Left kidney (tissue), 2 donors: Measurements from ENCODE around the gene PTH1R. TPM values are rescaled to one million over a fixed set of nuclear protein-coding genes. Genes with fewer than 3 reads are reported as not detected.
A peak's percentile ranks its signal among the peaks of the same experiment; 100 is the strongest.

Experiments
- DNase-seq: peaks from one replicate; pipeline ENCODE4 v3.0.0-alpha.2; 2013
- polyA plus RNA-seq: library from polyadenylated mRNA; unstranded; fragments of 120-200 nt; gene quantifications from one replicate; pipeline ENCODE4 v1.2.1, GENCODE V29; 2013; ENCODE audit not compliant: insufficient read length

The PTH1R gene
- polyA plus RNA-seq, 1 donor: 178 TPM

DNA sequence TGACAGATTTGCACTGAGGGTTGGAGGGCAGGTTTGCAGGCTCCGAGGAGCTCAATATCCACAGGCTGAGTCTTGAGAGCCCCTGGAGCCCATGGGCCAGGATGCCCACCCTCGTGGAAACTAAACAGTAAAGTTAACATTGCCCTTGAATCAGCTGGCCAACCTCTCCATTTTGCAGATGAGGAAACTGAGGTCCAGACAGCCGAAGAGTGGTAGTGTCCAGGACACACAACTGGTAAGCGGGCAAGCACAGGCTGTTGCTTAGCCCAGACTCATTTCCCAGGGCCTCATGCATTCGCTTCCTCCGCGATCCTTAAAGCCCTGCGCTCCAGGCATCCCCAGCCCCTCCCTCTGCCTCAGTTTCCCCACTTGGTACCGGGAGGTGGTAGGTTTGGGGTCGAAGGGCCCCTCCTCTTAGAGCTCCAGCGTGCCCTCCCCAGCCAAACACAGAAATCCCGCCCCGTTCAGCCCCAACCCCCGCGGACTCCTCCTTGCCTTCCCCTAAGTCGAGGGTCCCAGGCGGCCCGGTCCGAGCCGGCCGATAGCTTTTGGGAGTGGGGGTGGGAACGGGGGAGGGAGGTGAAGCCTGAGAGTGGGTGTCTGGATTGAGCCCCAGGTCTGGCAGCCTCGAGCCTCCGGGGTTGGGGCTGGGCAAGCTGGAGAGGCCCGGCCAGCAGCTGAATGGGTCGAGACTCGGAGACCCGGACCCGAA lies 3.5 kb downstream of the PTH1R start:
- DNase-seq: no peak

DNA sequence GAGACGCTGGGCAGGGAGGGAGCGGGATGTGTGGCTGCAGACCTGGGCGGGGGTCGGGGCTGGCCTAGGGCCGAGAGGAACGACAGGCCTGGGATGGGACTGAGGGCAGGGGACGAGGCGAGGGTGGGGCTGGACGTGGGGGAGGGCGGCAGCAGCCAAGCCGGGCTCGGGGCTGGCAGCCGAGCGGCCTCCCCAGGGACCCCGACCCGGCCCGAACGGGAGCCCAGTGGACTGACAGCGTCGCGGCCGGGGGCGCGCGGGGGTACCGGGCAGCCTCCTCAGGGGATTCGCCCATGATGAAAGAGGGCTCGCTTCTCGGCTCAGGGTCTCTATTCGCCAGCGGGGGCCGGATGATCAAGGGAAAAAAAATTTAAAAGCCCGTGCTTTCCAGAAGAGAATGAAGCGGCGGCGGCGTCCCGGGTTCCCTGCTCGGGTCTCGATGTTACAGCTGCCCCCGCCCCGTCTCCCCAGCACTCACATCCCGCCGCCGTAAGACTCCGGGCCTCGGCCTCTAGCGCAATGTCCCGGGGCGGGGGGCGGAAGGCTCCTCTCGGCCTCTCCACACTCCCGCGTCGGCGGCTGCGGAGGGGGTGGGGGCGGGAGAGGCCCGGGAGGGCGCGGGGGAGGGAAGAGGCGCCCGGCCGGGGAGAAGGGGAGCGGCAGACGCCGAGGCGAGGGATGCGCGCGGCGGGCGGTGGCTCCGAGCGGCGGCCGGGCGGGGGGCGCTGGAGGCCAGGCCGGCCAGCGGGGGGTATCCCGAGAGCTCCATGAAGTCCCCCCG lies 4.3 kb downstream of the PTH1R start:
- peak; percentile 48 for DNase-seq

DNA sequence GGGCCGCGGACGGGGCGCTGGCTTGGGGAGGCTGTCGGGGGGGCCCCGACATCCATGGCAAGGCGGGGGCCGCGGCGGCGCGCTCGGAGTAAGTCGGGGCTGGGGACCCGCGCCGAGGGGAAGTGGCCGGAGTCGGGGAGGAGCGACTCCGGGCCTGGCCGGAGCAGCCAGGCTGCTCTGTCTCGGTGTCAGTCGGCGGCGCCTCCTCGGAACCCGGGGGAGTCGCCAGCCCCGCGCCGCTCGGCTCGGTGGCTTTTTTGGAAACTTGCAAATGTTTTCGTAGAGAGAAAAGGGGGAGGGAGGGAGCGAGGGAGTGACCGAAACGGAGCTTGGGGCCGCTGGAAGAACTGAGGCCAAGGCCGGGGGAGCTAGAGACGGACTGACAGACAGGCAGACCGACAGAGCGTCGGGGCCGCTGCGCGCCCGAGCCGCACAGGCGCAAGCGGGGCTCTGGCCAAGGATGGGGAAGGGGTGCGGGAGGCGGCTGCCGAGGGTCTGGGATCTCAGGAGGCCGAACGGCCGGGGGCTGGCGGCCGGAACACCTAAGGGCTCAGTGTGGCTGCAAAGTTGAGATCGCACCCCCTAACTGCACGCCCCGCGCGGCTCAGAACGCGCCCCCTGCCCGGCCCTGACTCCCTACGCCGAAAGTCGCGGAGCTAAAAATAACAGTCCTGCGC lies 5.0 kb downstream of the PTH1R start:
- DNase-seq: peak; percentile 51

DNA sequence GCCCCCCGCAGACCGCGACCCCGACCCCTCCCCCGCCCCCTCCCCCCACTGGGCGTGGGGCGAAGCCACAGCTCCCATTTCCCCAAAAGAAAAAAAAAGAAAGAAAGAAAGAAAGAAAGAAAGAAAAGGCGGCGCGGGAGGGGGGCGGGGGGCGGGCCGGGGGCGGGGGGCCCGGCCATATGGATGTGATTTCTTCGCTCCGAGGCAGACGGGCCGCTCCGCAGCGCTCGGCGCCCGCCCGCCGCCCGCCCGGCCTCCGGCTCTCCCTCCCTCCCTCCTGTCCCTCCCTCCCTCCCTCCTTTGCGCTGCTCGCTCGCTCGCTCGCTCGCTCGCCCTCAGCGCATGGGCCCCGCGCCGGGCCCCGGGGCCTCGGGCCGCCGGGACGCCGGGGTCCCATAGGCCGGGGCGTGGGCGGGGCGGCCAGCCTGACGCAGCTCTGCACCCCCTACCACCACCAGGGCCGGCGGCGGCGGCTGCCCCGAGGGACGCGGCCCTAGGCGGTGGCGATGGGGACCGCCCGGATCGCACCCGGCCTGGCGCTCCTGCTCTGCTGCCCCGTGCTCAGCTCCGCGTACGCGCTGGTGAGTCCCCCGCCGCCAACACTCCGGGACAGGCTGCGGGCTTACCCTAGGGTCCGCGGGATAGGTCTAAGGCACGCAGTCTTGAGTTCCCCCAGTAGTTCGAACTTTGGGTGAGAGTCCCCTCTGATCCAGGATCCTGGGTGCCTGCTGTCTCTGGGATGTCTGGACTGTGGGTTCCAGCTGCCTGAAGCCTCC lies 5.7 kb downstream of the PTH1R start:
- no peak for DNase-seq

DNA sequence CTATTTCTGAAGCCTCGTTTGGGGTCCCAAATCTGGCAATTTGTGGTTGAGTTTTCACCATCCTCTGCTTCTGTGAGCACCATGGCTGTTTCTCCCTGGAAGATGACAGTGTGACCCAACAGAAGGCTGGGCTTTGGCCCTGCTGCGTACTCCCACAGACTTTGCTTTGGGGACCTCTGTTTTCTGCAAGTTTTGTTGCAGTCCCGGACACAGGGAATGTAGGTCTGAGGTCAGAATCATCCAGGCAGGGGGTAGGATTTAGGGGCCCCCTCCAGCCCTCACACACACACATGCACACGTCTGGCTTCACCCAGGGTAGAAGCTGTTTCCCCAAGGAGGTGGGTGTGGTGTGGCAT lies 6.3 kb downstream of the PTH1R start:
- DNase-seq: no peak

DNA sequence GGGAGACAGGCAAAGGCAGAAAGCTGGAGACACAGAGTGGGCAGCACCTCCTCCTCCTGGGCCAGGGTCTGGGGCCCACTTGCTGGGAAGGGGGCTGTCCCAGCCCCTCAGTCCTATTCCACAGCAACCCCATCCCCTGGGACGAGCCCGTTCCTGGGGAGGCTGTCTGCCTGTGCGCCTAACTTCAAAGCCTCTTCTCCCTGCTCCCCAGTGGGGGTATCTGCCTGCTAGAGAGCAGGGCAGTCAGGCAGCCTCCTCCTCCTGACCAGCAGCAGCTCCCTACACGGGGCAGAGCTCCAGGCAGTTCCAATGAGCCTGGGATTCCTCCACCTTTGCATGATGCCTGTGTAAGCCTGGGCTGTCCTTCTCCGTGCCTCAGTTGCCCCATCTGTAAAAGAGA lies 6.9 kb downstream of the PTH1R start:
- no peak for DNase-seq

DNA sequence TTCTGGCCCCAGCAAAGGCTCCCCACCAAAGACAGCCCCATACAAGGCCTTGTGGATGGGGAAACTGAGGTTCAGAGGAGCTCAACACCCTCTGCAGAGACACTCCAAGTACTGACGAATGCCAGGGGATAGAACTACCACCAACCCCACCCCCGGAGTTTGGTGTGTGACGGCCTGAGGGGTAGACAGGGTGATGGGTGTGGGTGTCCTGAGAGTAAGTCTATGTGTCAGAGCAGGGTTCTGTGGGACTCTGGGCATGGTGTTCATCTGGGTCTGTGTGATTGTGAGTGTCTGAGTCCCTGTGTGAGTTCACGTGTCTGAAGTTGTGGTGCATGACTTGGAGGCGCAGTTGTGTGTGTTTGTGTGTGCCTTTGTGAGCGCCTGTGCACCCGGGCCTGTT lies 7.4 kb downstream of the PTH1R start:
- no peak for DNase-seq

DNA sequence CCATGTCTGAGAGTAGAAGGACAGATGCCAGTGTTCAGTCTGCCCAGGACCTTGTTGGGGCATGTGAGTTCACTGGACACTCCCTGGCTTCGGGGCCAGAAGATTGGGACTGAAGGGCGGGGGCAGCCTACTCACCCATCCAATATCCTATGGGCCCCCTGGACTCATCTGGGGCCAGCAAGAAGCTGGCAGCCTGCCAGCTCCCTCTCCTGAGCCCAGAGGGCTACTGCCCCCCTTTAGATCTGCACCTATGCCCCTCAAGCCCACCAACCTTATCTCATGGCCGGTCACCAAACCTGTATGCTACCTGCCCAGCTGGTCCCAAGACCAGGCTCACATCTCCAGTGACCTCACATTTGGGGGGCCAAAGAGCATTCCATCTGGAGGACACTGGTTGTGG lies 8.1 kb downstream of the PTH1R start:
- DNase-seq: no peak

DNA sequence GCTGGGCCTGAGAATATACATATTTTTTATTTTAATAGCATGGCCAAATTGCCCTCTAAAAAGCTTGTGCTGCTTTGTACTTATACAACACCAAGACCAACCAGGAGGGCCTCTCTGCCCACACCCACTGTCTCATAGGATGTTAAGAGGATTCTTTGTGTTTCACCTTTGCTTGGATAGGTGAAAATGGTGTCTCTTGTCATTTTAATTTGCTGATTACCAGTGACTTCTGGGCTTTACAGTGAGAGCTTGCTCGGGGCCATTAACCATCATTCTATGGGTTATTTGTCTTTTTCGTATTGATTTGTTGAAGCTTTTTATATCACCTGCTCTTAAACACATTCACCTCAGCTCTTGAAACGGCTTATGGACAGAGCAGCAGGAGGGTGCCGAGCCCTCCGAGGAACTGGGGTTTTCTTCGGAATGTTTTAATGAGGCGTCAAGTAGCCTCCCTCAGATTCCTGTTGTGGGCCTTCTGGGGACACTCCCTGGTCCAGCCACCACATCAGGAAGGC lies 10.5 kb downstream of the PTH1R start:
- no peak for DNase-seq

DNA sequence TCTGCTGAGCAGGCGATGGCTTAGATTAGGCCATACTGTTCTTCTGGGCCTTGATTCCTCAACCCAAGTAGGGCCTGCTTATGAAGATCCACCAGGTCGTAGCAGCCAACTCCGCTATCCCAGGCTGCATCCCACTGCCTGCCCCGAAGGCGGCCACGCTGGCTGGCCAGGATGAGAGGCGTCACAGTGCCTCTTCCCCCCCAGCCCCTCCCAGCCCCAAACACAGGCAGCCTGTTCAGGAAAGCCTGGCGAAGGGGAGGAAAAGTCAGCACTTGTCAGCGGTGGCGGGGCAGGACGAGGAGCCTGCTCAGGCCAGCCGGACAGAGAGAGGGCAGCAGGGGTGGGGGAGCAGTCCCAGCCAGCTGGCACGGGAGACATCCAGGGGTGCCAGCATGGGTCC lies 11.2 kb downstream of the PTH1R start:
- DNase-seq: no peak

DNA sequence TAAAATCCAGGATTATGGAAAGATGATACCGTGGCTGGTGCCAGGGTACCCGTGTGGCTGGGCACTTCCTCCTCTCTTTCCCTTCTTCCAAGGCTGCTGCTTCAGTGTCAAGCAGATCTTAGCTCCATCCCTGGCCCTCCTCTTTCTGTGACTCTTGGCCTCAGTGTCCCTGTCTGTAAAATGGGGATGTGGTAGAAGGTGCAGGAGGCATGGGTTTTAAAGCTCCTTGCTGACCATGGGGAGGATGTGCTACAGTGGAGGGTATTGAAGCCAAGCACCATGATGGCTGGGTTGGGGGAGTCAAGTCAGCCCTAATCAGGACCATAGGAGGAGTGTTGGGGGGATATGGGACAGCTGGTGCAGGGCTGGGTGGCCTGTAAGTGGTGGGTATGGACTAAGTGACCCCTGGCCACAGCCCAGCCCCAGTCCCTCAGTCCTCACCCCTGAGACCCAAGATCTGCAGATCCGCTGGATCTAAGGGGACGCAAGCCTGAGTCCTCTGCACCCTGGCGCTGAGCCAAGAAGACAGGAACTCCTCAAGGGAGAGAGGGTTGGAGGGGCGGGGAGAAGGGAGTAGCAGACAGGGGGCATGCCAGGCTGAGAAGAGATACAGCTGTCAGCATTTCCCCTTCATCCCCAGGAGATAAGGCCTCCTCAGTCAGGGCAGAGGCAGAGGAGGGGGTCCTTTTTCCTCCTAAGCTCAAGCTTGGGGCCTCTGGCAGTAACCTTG lies 12.0 kb downstream of the PTH1R start:
- no peak for DNase-seq

DNA sequence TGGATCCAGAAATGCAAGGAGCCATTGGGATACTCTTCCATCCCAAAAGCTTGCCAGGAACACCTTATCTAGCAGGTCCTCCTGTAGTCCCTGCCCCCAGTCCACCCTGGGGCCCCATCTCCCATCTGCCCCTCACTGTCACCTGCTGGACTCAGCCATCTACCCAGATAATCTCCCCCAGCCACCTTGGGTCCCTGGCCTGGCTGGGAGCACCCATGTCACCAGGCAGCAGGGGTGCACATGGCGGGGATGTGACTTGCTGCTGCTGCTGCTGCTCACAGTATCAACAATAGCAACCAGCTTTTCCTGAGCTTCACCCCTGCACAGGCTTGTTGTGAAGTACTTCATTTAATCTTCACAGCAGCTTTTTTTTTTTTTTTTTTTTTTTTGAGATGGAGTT lies 12.6 kb downstream of the PTH1R start:
- no peak for DNase-seq

DNA sequence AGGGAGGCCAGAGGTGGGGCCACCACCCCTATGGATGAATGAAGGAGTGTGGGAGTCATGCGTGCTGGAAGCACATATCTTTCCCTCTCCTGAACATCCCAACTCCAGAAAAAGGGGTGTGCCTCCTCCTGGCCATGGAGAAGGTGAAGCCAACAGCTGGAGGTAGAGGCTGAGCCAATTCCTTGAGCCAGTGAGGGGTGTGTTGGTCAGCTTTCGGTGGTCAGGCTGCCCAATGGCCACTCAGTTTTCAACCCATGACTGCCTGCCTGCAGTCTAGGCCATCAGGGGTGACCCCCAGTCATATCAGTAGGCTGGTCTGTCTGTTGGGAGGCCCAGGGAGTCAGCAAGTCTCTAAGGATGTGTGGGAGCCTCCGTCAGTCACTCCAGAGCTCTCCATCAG lies 13.6 kb downstream of the PTH1R start:
- no peak for DNase-seq

DNA sequence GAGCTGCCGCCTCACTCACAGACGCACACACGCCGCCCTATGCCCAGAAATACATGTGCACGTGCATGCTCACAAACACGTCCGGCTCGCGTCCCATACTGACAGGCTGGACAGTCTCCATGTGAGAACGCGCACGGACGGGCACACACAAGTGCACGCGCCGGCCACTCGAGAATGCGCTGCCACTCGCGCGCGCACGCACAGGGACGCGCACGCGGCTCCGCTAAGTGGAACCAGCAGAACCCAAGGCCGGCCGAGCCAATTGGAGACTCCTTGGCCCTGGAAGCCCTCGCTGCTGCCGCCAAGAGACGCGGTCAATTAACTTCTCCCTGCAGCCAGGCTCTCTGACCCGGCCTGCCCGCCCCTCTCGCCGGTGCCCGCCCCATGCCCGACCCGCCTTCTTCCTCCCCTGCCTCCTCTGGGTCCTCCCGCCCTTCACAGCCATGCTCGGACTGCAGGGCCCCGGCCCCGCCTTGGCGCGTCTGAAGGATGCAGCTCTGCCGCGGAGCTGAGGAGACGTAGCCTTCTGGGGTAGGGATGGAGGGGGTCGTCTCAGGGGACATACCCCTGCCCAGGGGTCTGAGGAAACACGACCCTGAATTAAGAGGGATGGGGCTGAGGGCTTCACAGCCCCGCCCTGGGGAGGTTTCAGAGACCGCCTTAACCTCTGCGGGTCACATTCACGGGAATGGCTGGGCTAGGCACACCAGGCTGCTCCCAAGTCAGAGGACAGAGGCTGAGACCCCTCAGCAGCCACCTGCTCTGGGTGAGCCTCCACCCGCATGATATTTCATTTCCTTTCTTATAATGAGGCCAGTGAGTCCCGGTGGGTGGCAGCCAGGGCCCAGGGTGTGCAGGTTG lies 15.0 kb downstream of the PTH1R start:
- peak; percentile 76 for DNase-seq

DNA sequence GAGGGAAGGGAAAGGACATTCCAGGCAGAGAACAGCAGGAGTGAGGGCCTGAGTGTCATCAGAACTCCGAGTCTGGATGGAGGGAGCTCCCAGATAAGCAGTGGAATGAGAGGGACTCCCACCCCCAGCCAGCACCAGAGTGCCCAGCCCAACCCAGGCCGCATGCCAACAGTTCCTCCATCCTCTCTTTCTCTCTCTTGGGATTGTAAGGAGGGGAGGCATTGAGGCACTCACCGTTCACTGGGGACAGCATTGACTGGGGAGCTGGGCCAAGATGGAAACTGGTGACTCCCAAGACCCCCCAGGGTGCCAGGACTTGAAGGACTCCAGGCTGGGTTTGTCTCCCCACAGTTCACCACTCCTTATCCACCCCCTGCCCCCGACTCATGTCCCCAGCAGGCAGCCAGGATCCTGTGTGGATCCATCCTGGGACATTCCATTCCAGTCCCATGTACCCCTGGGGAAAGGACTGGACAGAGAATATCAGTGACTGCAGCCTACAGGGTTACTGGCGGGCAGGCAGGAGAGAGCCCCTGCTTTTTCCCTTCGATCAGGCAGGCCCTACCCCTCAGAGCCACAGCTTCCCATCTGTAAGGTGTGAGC lies 15.7 kb downstream of the PTH1R start:
- DNase-seq: no peak

DNA sequence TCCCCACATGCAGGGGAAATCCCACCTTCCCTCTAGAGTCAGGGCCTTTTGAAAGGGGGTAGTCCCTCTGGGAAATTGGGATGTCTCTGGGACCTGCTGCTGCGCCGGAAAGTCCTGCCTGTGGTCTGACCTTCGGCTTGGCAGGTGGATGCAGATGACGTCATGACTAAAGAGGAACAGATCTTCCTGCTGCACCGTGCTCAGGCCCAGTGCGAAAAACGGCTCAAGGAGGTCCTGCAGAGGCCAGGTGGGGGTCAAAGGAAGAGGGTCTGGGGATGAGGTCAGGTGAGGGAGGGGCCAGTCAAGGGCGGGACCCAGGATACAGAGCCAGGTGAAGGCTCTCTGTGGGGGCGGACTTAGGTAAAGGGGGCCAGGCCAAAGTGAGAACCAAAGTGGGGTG lies 16.2 kb downstream of the PTH1R start:
- DNase-seq: no peak

DNA sequence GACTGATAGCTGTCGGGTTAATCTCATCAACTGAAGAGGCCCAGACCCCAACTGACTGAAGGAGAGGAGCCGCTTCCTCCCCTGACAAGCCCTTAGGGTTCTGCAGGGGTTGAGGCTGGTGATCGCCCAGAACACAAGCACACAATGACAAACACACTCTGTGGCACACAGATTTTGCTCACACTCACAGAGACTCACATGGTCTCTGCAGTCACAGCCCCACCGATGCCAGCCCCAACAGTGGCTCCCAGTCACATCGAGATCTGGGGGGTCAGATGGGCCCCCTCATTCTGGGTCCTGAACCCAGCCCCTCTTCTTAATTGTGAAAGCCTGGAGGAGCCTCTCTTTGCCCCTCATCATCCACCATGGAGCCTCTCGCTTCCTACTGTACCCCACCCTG lies 16.7 kb downstream of the PTH1R start:
- no peak for DNase-seq

DNA sequence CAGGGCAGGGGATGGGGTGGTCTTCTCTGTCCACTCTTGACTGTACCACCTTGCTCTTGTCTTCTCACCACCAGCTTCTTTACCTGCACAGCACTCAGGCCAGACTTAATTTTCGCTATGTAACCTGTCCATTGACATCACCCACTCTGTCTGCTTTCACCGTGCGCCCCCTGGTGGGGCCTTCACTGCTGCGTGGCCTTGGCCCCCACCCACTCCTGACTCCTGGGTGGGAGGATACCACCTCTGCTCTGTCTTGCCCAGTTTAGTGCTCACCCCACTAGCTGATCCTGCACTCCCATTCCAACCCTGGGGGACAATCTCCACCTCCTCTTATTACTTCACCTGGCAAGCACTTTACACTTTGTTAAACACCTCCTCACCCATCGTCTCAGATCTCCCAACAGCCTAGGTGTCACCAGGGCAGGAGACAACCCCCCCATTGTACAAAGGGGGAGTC lies 17.7 kb downstream of the PTH1R start:
- no peak for DNase-seq

DNA sequence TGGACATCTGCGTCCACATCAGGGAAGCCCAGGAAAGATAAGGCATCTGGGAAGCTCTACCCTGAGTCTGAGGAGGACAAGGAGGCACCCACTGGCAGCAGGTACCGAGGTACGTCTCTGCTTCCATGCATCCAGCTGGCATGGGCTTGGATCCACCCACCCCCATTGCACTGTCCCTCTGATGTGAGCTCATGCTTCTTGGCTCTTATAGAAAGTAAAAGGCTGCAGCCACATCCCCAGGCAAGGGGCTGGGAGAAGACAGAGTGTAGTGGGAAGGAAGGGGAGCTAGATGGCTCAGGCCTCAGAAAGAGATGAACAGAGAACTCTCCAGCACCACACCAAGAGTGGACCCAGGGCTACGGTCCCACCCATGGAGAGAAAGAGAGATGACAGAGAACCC lies 18.2 kb downstream of the PTH1R start:
- no peak for DNase-seq

DNA sequence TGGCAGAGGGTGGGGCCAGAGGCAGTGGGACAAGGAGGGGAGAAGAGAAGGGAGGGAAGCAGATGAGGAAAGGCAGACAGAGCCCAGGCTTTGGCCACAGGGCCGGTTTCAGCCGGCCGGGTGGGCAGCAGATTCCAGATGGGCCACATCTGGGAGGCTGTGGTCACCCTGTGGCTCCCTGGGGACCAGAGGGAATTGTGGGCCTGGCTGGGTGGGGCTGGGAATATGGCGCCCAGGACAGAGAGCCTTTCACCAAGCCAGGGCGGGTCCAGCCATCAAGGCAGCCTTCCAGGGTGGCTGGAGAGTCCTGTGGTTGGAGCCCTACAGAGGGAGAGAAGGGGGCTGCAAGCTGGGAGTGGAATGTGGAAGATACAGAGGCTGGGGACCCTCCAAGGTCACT lies 18.9 kb downstream of the PTH1R start:
- DNase-seq: no peak
